ENCODE results near the gene PLEKHA4. TPM values are rescaled to one million over a fixed set of nuclear protein-coding genes. Genes with fewer than 3 reads are reported as not detected.

PLEKHA4 gene
- total RNA-seq, 1 donor from 2014 or later = 6.2 TPM

DNA sequence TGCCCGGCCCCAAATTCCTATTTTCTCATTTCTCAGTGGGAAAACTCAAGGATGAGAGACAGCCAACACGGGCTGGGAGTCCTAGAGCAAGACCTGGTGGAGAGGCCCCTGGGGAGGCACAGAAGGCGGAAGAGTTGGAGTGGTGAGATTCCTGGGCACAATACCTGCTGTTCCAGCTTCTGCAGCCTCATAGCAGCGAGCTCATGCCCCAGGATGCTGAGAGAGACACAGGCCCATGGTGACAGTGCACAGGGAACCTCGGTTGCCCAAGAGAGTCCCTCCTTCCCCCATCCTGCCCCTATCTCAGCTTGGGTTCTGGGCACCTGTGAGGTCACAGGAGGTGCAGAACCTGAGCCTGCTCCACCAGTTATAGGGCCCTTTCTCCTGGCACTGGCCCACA, 28.8 kb upstream of the PLEKHA4 start:
- TF ChIP-seq EZH2 (IDR thresholded peaks at IDR 0.05) (no peak), CTCF (IDR thresholded peaks at IDR 0.05) (no peak), EZH2phosphoT487 (IDR thresholded peaks at IDR 0.05) (no peak)

GRCh38 chr19:48896191-48896720, 27.8 kb upstream of the PLEKHA4 start:
- Histone ChIP-seq H3F3A (ENCODE audit: low read depth) (peaks cover 17% of the 10 kb centered on the region), H3K27ac (no peak overlapping the region), H3K4me2 (peak overlapping the region; percentile 63), H3K4me3 (peak overlapping the region; percentile 7), H2AFZ (replicated peaks) (peak overlapping the region; percentile 8), H3K79me2 (ENCODE audit: low read depth) (peaks cover 10% of the 10 kb centered on the region), H3K4me1 (no peaks in the 10 kb centered on the region), H3K9me3 (ENCODE audit: low read depth) (no peaks in the 10 kb centered on the region), H4K20me1 (ENCODE audit: low read depth) (peaks cover under 1% of the 10 kb centered on the region), H3K27me3 (no peaks in the 10 kb centered on the region), H3K36me3 (no peaks in the 10 kb centered on the region), H3K9ac (no peak overlapping the region)
- peak; percentile 79 for DNase-seq (ENCODE audit: low spot score)
- H3K4me3 Mint-ChIP-seq = no peak overlapping the region
- TF ChIP-seq CTCF (IDR thresholded peaks at IDR 0.05) (no peak), EZH2 (IDR thresholded peaks at IDR 0.05) (no peak), EZH2phosphoT487 (IDR thresholded peaks at IDR 0.05) (no peak)
- H3K27me3 Mint-ChIP-seq (ENCODE audit: insufficient read depth, low read depth) = peaks cover 2% of the 10 kb centered on the region
- no peak overlapping the region for H3K27ac Mint-ChIP-seq
- H3K4me1 Mint-ChIP-seq = peaks cover 24% of the 10 kb centered on the region
- peaks cover 3% of the 10 kb centered on the region for H3K9me3 Mint-ChIP-seq
- no peaks in the 10 kb centered on the region for H3K36me3 Mint-ChIP-seq

More for the DNA sequence above, 28.8 kb upstream of the PLEKHA4 start:
- Histone ChIP-seq H3F3A (ENCODE audit: low read depth) (peaks cover 17% of the 10 kb centered on the region), H3K27ac (no peak overlapping the region), H3K36me3 (no peaks in the 10 kb centered on the region), H3K27me3 (no peaks in the 10 kb centered on the region), H3K9me3 (ENCODE audit: low read depth) (no peaks in the 10 kb centered on the region), H3K79me2 (ENCODE audit: low read depth) (peaks cover 19% of the 10 kb centered on the region), H2AFZ (replicated peaks) (no peak overlapping the region), H4K20me1 (ENCODE audit: low read depth) (peaks cover 4% of the 10 kb centered on the region), H3K9ac (no peak overlapping the region), H3K4me1 (no peaks in the 10 kb centered on the region), H3K4me3 (no peak overlapping the region), H3K4me2 (no peak overlapping the region)
- DNase-seq (ENCODE audit: low spot score) = no peak
- Mint-ChIP-seq H3K27ac (no peak overlapping the region), H3K36me3 (peaks cover 4% of the 10 kb centered on the region), H3K9me3 (peaks cover 3% of the 10 kb centered on the region), H3K4me1 (peaks cover 20% of the 10 kb centered on the region), H3K4me3 (no peak overlapping the region), H3K27me3 (ENCODE audit: insufficient read depth, low read depth) (no peaks in the 10 kb centered on the region)

DNA sequence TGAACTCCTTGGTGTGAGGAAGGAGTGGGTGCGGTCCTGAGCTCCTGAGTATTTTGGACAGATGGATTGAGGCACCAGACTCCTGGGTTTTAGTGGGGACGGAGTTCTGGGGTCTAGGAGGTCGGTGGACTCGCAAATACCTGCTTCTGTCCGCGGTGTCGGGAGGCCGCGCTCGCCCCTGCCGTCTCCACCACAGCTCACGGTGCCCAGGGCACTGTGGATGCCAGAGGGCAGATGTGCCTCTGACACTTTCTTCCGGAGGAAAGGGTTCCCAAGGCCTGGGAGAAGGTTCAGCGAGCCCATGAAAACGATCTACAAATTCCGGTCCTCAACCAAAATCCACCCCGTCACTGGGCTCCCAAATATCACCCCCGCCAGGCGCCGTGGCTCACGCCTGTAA, 26.8 kb upstream of the PLEKHA4 start:
- TF ChIP-seq EZH2phosphoT487 (IDR thresholded peaks at IDR 0.05) (no peak), EZH2 (IDR thresholded peaks at IDR 0.05) (no peak), CTCF (IDR thresholded peaks at IDR 0.05) (no peak)
- Histone ChIP-seq H3K36me3 (no peaks in the 10 kb centered on the region), H3K4me2 (peak overlapping the region; percentile 63), H3K27me3 (no peaks in the 10 kb centered on the region), H4K20me1 (ENCODE audit: low read depth) (no peaks in the 10 kb centered on the region), H3K9me3 (ENCODE audit: low read depth) (no peaks in the 10 kb centered on the region), H3K4me3 (peak overlapping the region; percentile 7), H3K79me2 (ENCODE audit: low read depth) (no peaks in the 10 kb centered on the region), H3F3A (ENCODE audit: low read depth) (peaks cover 17% of the 10 kb centered on the region), H3K9ac (no peak overlapping the region), H3K4me1 (no peaks in the 10 kb centered on the region), H2AFZ (replicated peaks) (no peak overlapping the region), H3K27ac (no peak overlapping the region)
- Mint-ChIP-seq H3K27me3 (ENCODE audit: insufficient read depth, low read depth) (peaks cover 2% of the 10 kb centered on the region), H3K27ac (no peak overlapping the region), H3K36me3 (no peaks in the 10 kb centered on the region), H3K4me1 (peaks cover 18% of the 10 kb centered on the region), H3K9me3 (peaks cover 5% of the 10 kb centered on the region), H3K4me3 (no peak overlapping the region)
- DNase-seq (ENCODE audit: low spot score) = no peak
